GM21786 (cell line): ENCODE data around the gene ZNF555.
"Not testable (repeated sequence)": the region's sequence is repeated elsewhere in the genome, so short reads cannot be mapped to it uniquely, and the experiment has no call there.

ENCODE experiments used
- ATAC-seq: cut with Tn5 transposase; IDR thresholded peaks from one replicate; pipeline ENCODE4 v1.9.1; 2021; ENCODE audit not compliant: unreplicated experiment

The ZNF555 gene

DNA sequence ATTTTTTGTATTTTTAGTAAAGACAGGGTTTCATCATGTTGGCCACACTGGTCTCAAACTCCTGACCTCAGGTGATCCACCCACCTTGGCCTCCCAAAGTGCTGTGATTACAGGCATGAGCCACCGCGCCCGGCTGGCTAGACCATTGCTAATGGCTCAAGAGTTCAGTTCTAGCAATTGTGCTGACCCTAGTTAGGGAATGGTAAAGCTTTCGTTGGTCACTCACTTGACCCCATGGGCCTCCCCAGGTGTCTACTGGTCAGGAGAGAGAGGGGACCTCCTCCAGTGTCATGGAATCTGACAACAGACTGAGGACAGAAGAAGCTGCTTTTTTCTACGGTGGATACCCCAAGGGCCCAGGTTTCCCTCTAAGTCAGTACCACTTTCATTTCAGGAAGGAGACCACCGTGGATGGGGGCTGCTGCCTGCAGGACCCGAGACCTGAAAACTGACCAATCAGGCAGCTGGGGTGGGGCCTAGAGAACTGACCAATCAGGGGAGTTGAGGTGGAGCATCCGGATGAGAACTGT is 25.3 kb downstream of the ZNF555 start:
- ATAC-seq = no peak

GRCh38 chr19:2867025-2867991 is 26.0 kb downstream of the ZNF555 start, which contains the start of gene ZNF556:
Gene ZNF556, plus strand, starts transcription at chr19:2867335. Its CDS starts 87 bp downstream, at chr19:2867422.
- no peak for ATAC-seq

DNA sequence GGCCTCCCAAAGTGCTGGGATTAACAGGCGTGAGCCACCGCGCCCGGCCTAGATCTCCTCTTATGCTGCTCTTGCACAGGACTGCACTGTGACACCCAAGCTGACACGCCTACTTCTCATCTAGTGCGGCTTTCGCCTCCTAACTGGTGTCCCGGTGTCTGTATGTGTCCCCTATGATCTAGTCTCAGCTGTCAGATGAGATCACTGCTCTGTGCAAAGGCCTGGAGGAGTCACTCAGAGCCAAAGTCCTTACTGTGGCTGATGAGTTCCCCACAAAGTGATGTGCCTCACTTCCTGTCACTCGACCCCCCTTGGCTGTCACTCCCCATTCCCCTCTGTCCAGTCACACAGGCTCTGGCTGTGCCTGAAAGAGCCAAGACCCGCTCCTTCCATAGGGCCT is 28.3 kb downstream of the ZNF555 start:
- no peak for ATAC-seq

DNA sequence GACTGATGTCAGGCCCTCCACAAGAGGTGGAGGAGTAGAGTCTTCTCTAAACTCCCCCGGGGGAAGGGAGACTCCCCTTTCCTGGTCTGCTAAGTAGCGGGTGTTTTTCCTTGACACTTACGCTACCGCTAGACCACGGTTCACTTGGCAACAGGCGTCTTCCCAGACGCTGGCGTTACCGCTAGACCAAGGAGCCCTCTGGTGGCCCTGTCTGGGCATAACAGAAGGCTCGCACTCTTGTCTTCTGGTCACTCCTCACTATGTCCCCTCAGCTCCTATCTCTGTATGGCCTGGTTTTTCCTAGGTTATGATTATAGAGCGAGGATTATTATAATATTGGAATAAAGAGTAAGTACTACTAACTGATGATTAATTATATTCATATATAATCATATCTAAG is 30.9 kb downstream of the ZNF555 start:
- not testable (repeated sequence) for ATAC-seq

DNA sequence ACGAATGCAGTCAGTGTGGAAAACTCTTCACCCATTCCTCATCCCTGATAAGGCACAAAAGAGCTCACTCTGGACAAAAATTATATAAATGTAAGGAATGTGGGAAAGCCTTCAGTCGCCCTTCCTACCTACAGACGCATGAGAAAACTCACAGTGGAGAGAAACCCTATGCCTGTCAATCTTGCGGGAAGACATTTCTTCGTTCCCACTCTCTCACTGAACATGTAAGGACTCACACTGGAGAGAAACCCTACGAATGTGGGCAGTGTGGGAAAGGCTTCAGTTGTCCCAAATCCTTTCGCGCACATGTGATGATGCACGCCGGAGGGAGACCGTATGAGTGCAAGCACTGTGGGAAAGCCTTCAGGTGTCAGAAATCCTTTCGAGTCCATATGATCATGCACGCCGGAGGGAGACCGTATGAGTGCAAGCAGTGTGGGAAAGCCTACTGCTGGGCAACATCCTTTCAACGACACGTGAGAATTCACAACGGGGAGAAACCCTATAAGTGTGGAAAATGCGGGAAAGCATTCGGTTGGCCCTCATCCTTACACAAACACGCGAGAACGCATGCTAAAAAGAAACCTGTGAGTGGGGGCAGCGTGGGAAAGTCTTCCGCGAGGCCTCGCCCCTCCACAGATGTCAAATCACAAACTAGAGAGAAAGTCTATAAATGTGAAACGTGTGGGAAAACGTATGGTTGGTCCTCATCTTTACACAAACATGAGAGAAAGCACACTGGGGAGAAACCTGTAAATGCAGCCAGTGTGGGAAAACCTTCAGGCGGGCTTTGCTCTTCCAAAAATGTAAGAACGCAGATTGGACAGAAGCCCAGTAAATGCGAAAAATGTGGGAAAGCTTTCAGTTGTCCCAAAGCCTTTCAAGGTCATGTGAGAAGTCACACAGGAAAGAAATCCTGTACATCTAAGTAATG is 36.4 kb downstream of the ZNF555 start:
- ATAC-seq = no peak

DNA sequence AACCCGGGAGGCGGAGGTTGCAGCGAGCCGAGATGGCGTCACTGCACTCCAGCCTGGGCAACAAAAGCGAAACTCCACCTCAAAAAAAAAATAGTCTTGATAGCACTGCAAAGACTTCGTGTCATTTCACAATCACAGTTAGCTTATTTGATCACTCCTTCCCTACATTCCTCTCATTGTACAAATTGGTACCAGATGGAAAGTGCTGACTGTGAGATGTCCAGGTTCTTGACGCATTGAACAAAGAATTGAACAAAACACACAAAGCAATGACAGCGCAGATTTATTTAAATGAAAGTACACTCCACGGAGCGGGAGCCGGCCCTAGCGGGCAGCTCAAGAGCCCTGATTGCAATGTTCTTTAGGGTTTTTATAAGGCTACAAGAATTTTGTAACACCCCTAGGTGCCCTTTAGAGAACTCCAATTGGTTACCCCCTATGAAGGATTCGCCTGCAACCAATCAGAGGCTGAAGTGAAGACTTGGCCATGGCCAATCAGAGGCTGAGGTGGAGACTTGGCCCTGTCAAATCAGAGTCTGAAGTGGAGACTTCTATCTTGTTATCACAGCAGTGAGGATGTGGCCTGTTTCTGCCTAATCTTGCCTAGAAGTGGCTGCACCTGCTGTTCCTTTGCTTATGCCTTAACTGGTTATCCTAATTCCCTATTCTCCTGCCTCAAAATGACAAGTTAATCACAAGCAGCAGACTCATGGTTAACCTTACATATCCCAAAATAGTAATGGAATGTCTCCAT is 42.6 kb downstream of the ZNF555 start:
- no peak for ATAC-seq

DNA sequence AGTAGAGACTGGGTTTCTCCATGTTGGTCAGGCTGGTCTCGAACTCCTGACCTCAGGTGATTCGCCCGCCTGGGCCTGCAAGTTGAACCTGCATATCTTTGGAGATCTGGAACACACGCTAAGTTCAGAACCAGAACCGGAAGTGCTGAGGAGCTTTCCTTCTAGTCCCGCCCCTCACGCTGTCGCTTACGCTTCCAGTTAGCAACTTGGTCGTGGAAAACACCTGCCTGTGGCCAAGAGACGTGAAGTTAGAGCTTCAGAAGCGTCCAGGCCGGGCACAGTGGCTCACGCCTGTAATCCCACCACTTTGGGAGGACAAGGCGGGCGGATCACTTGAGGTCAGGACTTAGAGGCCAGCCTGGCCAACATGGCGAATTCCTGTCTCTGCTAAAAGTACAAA is 44.5 kb downstream of the ZNF555 start:
- ATAC-seq = no peak

DNA sequence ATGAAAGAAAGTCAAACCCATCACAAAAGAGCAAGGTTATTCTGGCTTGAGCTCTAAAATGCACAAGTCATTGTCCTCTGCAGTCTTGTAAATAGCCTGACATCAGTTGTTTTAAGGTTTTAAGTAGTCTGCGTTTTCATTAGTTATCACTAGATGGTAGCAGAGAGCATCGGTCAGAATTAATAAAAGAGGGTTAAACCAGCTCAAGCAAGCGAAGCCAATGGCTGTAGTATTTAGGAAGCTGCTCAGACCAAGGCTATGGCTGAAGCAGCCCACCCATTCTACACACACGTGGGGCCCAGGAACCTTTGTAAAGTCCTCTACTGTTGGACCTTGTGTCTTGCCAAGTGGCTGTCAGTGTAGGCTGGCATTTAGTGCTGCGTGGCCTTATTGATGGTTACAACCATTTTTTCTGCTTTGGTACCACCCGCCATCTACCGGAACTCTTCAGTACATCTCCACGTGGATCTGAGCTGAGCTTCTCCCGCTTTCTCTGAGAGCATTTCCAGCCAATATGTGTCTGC is 46.2 kb downstream of the ZNF555 start:
- ATAC-seq = no peak

GRCh38 chr19:2888731-2889224 is 47.5 kb downstream of the ZNF555 start:
- ATAC-seq = no peak

DNA sequence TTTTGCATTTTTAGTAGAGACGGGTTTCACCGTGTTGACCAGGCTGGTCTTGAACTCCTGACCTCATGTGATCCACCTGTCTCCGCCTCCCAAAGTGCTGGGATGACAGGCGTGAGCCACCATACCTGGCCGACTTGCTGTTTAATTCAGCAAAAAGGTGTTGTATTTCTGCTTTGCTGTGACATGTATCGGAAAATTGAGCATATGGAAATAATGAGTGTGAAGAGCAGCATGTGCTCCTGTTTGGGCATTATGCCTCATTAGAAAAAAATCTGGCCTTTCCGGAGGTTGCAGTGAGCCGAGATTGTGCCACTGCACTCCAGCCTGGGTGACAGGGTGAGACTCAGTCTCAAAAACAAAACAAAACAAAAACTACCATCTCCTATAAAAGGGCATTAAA is 49.3 kb downstream of the ZNF555 start:
- not testable (repeated sequence) for ATAC-seq

DNA sequence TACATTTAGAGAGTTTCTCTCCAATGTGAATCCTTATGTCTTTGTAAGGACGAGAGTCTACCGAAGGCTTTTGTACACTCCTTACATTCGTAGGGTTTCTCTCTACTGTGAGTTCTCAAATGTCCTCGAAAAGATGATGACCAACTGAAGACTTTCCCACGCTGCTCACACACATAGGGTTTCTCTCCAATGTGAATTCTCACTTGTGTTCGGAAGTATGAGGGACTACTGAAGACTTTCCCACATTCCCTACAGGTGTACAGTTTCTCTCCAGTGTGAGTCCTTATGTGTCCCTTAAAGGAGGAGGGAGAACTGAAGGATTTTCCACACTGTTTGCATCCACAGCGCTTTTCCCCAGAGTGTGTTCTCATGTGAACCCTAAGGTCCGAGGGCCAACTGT is 55.4 kb downstream of the ZNF555 start:
- no peak for ATAC-seq

- peak; percentile 93 for ATAC-seq
Observed at GRCh38 chr19:2900296-2901252, 59.3 kb downstream of the ZNF555 start, which contains the start of gene ZNF57. Gene ZNF57, plus strand, starts transcription at chr19:2900928. Its CDS starts 118 bp downstream, at chr19:2901046.

DNA sequence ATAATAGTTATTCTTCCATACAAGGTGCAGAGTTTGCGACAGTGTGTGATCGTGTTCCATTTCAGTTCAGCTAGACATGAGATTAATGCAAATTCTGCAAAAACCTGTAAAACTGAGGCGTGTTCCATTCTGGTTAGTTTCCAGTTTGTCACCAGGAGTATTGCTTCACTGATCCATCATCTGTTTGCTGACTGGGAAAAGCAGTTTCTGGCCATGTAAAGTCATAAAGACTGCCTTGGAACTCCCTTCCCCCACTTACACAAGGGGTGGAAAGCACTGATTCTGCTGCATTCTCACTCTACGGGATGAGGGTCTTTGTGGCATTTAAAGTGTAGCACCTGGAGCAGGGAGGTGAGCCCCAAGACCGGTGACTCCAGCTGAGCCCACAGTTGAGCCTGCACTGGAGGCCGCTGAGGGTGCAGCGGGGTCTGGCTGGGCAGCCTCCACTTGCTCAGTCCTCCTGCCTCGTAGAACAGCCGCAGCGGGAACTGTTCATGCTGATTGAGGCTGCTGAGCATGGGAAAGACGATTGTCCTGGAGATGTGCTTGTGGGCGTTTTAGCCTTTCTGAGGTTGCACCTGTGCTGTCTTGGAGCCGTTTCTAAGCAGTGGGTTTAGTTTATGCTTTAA is 61.4 kb downstream of the ZNF555 start:
- no peak for ATAC-seq

GRCh38 chr19:2903326-2903725 is 62.1 kb downstream of the ZNF555 start:
- ATAC-seq = not testable (repeated sequence)

DNA sequence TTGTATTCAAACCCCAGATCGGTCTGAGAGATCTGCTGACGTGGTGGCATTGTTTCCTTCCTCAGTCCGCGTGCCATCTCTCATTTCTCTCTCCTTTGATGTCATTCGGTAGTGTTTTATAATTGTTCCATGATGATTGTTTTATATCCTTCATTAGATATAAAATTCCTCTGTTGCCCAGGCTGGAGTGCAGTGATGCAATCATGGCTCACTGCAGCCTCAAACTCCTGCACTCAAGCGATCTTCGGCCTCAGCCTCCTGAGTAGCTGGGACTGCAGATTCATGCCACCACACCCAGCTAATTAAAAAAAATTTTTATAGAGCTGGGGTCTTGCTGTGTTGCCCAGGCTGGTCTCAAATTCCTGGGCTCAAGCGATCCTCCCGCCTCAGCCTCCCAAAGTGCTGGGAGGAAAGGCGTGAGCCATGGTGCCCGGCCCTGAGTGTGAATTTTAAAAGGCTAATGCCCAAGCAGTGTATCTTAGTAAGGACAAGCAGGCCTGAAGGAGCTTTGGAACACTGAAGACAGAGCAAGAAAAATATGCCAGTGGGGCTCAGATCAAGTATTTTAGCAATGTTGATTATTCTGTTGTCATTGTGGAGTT is 64.7 kb downstream of the ZNF555 start:
- ATAC-seq = no peak

DNA sequence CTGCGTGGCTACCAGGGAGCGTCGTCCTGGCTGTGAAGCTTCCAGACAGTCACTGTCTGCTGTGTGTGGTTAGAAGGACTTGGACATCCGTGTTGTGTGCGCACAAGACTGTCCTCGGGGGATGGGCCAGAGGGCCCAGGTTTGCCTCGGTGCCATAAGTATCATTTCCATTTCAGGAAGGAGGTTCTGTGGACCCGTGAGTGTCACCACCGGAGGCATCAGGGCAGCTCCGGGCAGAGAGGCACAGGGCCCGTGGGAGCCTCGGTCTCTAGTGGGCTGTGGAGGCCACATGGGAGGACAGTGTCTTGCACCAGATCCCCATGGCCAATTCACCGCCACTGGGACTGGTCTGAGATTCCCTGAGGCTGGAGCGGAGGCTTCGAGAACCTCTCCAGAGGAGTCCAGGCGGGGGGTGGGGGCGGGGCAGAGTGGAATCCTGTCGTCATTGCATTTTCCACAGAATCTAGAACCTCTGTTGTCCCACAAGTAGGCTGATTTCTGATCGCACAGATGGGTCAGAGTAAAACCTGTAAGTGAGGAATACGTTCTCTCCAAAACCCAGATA is 65.4 kb downstream of the ZNF555 start:
- no peak for ATAC-seq
